ENCODE data around the gene RPA3. TPM values are rescaled to one million over a fixed set of nuclear protein-coding genes. Genes with fewer than 3 reads are reported as not detected.

RPA3 gene
- total and polyA plus RNA-seq, 2 of the 13 experiments (the other 11 are each of a cell fraction or from before 2014, with no cell fraction given): 38.3 to 154 TPM

- H3K27me3 ChIP-seq (ENCODE audit: control insufficient read depth in 1 of 2, insufficient read depth in 2 of 2, low read length in 2 of 2): no peaks in the 10 kb centered on the region
- no peak for ATAC-seq
- FAIRE-seq: no peak
- H3K4me2 ChIP-seq (ENCODE audit: low read depth, low read length): no peak overlapping the region
- intact Hi-C loops (cut with micrococcal nuclease; ENCODE audit: unreplicated experiment) (no loop called here), in situ Hi-C loops (cut with HindIII; ENCODE audit: extremely low pct_ligation_motif_present, low pct_unique_long_range_greater_than_20kb) (loop anchor here (5.0 kb wide), 1 partner anchor 74 kb away; no protein-coding TSS in a partner anchor)
- H3K27ac ChIP-seq (ENCODE audit: extremely low read length, insufficient read depth, low read length): no peak overlapping the region
- CTCF ChIA-PET (ENCODE audit: low intra/inter-chr PET ratio, low total read pairs): no interaction called here
- H2AFZ ChIP-seq (ENCODE audit: low read length): no peak overlapping the region
- TF ChIP-seq YEATS4 (CRISPR knock-in tag; IDR thresholded peaks at IDR 0.05; ENCODE audit: borderline replicate concordance) (no peak), ZNF251 (CRISPR knock-in tag; IDR thresholded peaks at IDR 0.05) (no peak), NBN (conservative IDR thresholded peaks at IDR 0.05) (no peak), ZNF781 (CRISPR knock-in tag; IDR thresholded peaks at IDR 0.05; ENCODE audit: borderline replicate concordance, not compliant biosample characterization) (no peak), SP140L (CRISPR knock-in tag; IDR thresholded peaks at IDR 0.05; ENCODE audit: borderline replicate concordance) (no peak), ELK4 (CRISPR knock-in tag; IDR thresholded peaks at IDR 0.05; ENCODE audit: borderline replicate concordance) (no peak), AGO2 (optimal IDR thresholded peaks at IDR 0.05; ENCODE audit: low read depth, low read length) (no peak), ZNF292 (CRISPR knock-in tag; IDR thresholded peaks at IDR 0.05; ENCODE audit: borderline replicate concordance, low read depth) (no peak), KAT2B (IDR thresholded peaks at IDR 0.05; ENCODE audit: borderline replicate concordance, low read depth, low read length) (no peak), ZHX2 (IDR thresholded peaks at IDR 0.05; ENCODE audit: low read depth) (no peak), ZHX2 (CRISPR knock-in tag; IDR thresholded peaks at IDR 0.05; ENCODE audit: borderline replicate concordance) (no peak), NFRKB (IDR thresholded peaks at IDR 0.05) (no peak), SRSF9 (IDR thresholded peaks at IDR 0.05; ENCODE audit: borderline replicate concordance, insufficient read depth, low read depth, low read length, poor library complexity, severe bottlenecking) (no peak), TP53 (CRISPR knock-in tag; conservative IDR thresholded peaks at IDR 0.05) (no peak), ZNF160 (CRISPR knock-in tag; IDR thresholded peaks at IDR 0.05) (no peak)
- H3K4me1 ChIP-seq (ENCODE audit: insufficient read depth, low read length): peaks cover 6% of the 10 kb centered on the region
- no peak overlapping the region for H3K9ac ChIP-seq (ENCODE audit: insufficient read depth, low read depth, low read length)
- POLR2A ChIA-PET: no interaction called here
- H4K20me1 ChIP-seq (ENCODE audit: insufficient read depth, low read length): no peaks in the 10 kb centered on the region
- no peaks in the 10 kb centered on the region for H3K36me3 ChIP-seq (replicated peaks in 1 of 2; ENCODE audit: control insufficient read depth in 1 of 2, insufficient read depth in 2 of 2, low read length in 2 of 2)
- no peaks in the 10 kb centered on the region for H3K9me3 ChIP-seq (ENCODE audit: low read length)
- 97% methylated on average over 3 of the region's 3 CpGs for WGBS (ENCODE audit: low lambda C conversion rate)
- no TSS peak for BruUV-seq (replicated peaks)
- DNase-seq (ENCODE audit: low spot score): no peak
- H3K4me3 ChIP-seq (replicated peaks in 1 of 3; ENCODE audit: insufficient read depth in 1 of 3, low read depth in 2 of 3, low read length in 3 of 3): no peak overlapping the region
- no peaks in the 10 kb centered on the region for H3K79me2 ChIP-seq (ENCODE audit: insufficient read depth, low read length)
Observed at GRCh38 chr7:7756577-7756976, 38.2 kb upstream of the RPA3 start.

Measured in HepG2 (cell line).